ENCODE data around the gene AMN. TPM values are rescaled to one million over a fixed set of nuclear protein-coding genes. Genes with fewer than 3 reads are reported as not detected.

The AMN gene
- total RNA-seq, result 0.09 and 0.19 TPM in 2 replicates

DNA sequence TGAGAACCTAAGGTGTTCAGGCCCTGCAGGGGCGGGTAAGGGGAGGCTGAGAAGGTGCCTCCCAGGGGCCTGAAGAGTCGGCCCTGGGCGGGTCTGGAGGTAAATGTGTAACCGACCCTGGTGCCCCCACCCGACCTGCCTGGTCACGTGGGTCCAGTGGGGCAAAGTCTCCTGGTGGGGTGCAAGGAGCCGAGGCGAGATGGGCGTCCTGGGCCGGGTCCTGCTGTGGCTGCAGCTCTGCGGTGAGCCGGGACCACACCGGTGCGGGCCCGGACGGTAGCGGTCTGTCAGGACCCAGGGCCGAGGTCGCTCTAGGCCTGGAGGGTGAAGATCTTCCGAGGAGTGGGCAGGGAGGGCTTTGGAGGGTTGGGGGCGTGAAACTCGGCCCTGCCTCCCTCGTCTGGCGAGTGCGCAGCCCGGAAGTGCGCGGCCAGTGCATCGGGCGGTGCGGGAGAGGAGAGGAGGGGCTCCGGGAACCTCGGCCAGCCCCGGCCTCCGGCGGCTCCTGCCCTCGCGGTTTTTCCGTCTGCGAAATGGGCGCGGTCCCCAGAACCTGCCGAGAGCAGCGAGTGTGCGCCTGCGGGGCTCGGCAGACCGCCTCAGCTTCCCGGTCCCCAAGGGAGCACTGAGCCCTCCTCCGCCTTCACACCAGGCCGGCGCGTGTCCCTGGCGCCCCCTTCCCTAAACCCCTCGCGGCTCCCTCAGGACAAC, at the start of gene AMN:
Gene AMN (plus strand): TSS at position 174 of the 711 bp plus-strand sequence. CDS start 26 bp downstream, at position 200.

Other genes starting within 250 kb of the AMN start
- gene TRAF3, start 145.2 kb upstream of the AMN start, total RNA-seq, result 21.9 and 32.6 TPM in 2 replicates
- gene CDC42BPB, start 134.9 kb downstream of the AMN start, total RNA-seq, result 91.7 and 139 TPM in 2 replicates
- gene LBHD2, start 161.5 kb downstream of the AMN start, total RNA-seq, result not detected in 2 replicates
- not detected in 2 replicates for gene EXOC3L4, start 172.1 kb downstream of the AMN start, total RNA-seq
- gene TNFAIP2, start 200.8 kb downstream of the AMN start, total RNA-seq, result 27.3 and 37.9 TPM in 2 replicates